Measurements from ENCODE around the gene FAM20A.

Gene FAM20A

DNA sequence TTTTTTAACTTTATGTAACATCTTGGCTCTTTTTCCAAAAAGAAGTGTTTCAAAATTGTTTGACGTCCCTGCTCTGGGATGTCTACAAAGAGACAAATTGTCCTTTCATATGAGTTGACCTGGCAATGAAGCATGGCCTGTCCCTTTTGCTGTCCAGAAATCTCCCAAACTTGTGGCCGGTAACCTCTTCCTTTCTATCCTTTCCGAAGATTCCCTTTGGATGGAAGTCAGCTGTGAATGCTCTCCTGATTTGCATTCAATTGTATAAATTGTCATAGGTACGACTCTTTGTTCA lies 40.9 kb upstream of the FAM20A start:
- Histone ChIP-seq H3K27me3 (ENCODE audit: insufficient read depth, low read length) (no peaks in the 10 kb centered on the region), H3K4me3 (ENCODE audit: low read depth, low read length, poor library complexity, severe bottlenecking) (no peak overlapping the region), H3K4me1 (ENCODE audit: insufficient read depth, low read length, severe bottlenecking) (no peaks in the 10 kb centered on the region), H3K9me2 (ENCODE audit: low read depth, low read length) (no peaks in the 10 kb centered on the region), H4K20me1 (ENCODE audit: insufficient read depth, low read length) (no peaks in the 10 kb centered on the region), H2AFZ (ENCODE audit: low read length) (no peak overlapping the region), H3K9ac (ENCODE audit: low read length) (no peak overlapping the region), H3K36me3 (ENCODE audit: insufficient read depth, low read length) (no peaks in the 10 kb centered on the region), H3K27ac (ENCODE audit: low read depth, low read length, poor library complexity, severe bottlenecking) (no peak overlapping the region), H3K79me2 (ENCODE audit: insufficient read depth, low read length) (no peaks in the 10 kb centered on the region), H3K9me3 (ENCODE audit: low read length) (no peaks in the 10 kb centered on the region), H3F3A (ENCODE audit: insufficient read depth, low read length) (no peaks in the 10 kb centered on the region), H3K4me2 (ENCODE audit: low read length) (no peak overlapping the region)
- TF ChIP-seq, protein P1, sequence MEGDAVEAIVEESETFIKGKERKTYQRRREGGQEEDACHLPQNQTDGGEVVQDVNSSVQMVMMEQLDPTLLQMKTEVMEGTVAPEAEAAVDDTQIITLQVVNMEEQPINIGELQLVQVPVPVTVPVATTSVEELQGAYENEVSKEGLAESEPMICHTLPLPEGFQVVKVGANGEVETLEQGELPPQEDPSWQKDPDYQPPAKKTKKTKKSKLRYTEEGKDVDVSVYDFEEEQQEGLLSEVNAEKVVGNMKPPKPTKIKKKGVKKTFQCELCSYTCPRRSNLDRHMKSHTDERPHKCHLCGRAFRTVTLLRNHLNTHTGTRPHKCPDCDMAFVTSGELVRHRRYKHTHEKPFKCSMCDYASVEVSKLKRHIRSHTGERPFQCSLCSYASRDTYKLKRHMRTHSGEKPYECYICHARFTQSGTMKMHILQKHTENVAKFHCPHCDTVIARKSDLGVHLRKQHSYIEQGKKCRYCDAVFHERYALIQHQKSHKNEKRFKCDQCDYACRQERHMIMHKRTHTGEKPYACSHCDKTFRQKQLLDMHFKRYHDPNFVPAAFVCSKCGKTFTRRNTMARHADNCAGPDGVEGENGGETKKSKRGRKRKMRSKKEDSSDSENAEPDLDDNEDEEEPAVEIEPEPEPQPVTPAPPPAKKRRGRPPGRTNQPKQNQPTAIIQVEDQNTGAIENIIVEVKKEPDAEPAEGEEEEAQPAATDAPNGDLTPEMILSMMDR (IDR thresholded peaks at IDR 0.05; ENCODE audit: low read length) = no peak
- no peak for TF ChIP-seq EZH2 (IDR thresholded peaks at IDR 0.05; ENCODE audit: borderline replicate concordance, low read length)

DNA sequence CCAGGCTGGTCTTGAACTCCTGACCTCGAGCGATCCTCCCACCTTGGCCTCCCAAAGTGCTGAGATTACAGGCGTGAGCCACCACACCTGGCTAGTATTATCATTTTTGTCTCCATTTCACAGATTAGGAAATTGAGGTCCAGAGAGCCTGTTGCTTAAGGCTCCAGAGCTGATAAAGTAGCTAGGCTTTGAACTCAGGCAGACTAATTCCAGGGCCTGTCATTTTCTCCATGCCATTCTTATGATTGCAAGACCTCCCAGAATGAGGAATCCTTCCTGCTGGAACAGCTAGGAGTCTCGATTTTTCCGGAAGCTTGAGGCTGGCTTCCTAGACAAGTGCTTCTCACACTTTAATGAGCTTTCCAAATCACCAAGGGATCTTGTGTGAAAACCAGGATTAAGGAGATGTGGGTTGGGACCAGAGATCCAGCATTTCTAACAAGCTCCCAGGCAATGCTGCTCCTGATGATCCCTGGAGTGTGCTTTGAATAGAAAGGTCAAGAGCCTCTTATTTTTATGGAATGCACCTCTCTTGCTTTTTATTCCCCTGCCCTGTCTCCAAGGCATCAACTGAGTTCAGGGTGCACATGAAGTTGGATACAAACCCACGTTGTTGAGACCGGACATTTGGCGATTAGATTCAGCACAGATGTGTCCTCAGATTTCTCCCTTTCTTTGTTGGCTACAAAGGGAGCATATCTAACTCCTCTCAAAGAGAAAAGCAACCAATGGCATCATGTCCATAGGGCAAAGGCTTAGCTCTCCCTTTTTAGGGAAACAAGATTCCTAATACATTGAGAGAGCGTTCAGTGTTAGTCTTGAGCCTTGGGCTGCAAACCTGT lies 40.3 kb upstream of the FAM20A start:
- Histone ChIP-seq H3K9me2 (ENCODE audit: low read depth, low read length) (no peaks in the 10 kb centered on the region), H3K4me3 (ENCODE audit: low read depth, low read length, poor library complexity, severe bottlenecking) (no peak overlapping the region), H3K9me3 (ENCODE audit: low read length) (no peaks in the 10 kb centered on the region), H3K4me1 (ENCODE audit: insufficient read depth, low read length, severe bottlenecking) (no peaks in the 10 kb centered on the region), H3K36me3 (ENCODE audit: insufficient read depth, low read length) (no peaks in the 10 kb centered on the region), H4K20me1 (ENCODE audit: insufficient read depth, low read length) (no peaks in the 10 kb centered on the region), H3F3A (ENCODE audit: insufficient read depth, low read length) (no peaks in the 10 kb centered on the region), H3K4me2 (ENCODE audit: low read length) (no peak overlapping the region), H3K27me3 (ENCODE audit: insufficient read depth, low read length) (no peaks in the 10 kb centered on the region), H3K27ac (ENCODE audit: low read depth, low read length, poor library complexity, severe bottlenecking) (no peak overlapping the region), H2AFZ (ENCODE audit: low read length) (no peak overlapping the region), H3K9ac (ENCODE audit: low read length) (no peak overlapping the region), H3K79me2 (ENCODE audit: insufficient read depth, low read length) (no peaks in the 10 kb centered on the region)
- TF ChIP-seq, protein P1 (IDR thresholded peaks at IDR 0.05; ENCODE audit: low read length) = no peak
- TF ChIP-seq EZH2 (IDR thresholded peaks at IDR 0.05; ENCODE audit: borderline replicate concordance, low read length) = no peak

DNA sequence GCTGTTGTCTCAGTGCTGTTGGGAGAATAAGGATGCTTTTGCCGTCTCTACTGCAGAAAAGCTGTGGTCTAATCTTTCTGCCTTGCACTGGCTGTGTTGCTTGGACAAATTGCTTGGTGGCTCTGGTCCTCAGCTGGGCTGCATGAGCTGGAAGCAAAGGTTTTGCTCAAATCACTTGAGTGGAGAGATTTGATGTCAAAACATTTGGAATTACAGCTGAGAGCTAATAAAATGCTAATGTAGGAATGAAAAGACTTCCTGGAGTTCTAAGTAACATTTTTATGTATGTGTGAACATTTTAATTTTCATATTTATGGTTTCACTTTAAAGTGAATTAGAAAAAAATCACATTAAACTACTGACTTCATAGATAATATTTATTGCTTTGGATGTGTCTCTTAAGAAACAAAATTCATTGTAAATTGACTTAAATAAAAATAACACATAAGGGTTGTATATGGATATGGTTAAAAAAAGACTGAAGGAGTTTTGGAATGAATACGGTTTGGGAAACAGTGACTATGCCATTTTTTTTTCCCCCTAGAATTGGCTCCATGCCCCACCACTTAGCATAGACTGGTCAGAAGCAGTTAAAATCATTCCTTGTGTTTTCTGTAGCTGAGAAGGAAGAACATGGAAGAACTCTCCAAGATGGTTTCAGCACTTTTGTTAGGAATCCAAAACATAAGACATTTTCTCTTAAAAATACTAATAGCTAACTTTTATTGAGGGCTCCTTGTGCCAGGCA lies 39.2 kb upstream of the FAM20A start:
- H3K27me3 ChIP-seq (ENCODE audit: insufficient read depth, low read length) = no peaks in the 10 kb centered on the region
- no peak overlapping the region for H2AFZ ChIP-seq (ENCODE audit: low read length)
- H3K9ac ChIP-seq (ENCODE audit: low read length) = no peak overlapping the region
- no peaks in the 10 kb centered on the region for H4K20me1 ChIP-seq (ENCODE audit: insufficient read depth, low read length)
- no peak overlapping the region for H3K4me2 ChIP-seq (ENCODE audit: low read length)
- no peaks in the 10 kb centered on the region for H3F3A ChIP-seq (ENCODE audit: insufficient read depth, low read length)
- H3K9me2 ChIP-seq (ENCODE audit: low read depth, low read length) = no peaks in the 10 kb centered on the region
- no peaks in the 10 kb centered on the region for H3K9me3 ChIP-seq (ENCODE audit: low read length)
- H3K4me1 ChIP-seq (ENCODE audit: insufficient read depth, low read length, severe bottlenecking) = no peaks in the 10 kb centered on the region
- no peak overlapping the region for H3K27ac ChIP-seq (ENCODE audit: low read depth, low read length, poor library complexity, severe bottlenecking)
- H3K36me3 ChIP-seq (ENCODE audit: insufficient read depth, low read length) = no peaks in the 10 kb centered on the region
- no peak for TF ChIP-seq EZH2 (IDR thresholded peaks at IDR 0.05; ENCODE audit: borderline replicate concordance, low read length)
- TF ChIP-seq, protein P1 (IDR thresholded peaks at IDR 0.05; ENCODE audit: low read length) = no peak
- no peaks in the 10 kb centered on the region for H3K79me2 ChIP-seq (ENCODE audit: insufficient read depth, low read length)
- no peak overlapping the region for H3K4me3 ChIP-seq (ENCODE audit: low read depth, low read length, poor library complexity, severe bottlenecking)

Measured in OCI-LY1 (cell line).